ENCODE results near the gene GTPBP2. TPM values are rescaled to one million over a fixed set of nuclear protein-coding genes. Genes with fewer than 3 reads are reported as not detected.

Gene GTPBP2
- total RNA-seq, 3 donors from 2014 or later: 61.1 to 100 (median 82.1) TPM

DNA sequence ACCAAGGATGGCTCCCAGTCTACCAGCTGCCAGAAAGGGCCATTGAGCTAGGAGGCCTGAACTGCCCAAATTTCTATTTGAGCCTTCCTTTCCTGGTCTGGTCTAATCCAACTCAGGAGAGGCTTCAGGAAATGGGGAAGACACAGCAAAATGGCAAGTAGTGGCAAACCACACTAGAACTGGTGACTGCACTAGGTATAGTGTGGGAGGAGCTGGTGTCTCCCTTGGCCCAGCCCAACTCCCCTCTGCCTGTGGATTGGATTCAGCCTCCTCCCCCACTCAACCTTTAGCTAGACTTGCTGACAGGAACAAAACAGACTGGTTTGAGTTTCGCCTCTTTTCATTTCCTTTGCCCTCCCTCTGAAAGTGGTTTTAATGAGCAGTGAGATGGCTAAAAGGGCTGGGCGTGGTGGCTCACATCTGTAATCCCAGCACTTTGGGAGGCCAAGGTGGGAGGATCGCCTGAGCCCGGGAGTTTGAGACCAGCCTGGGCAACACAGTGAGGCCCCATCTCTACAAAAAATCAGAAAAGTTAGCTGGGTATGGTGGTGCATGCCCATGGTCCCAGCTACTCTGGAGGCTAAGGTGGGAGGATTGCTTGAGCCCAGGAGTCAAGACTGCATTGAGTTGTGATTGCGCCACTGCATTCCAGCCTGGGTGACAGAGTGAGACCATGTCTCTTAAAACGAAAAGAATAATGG, 41.0 kb upstream of the GTPBP2 start:
- TF ChIP-seq, protein P1, sequence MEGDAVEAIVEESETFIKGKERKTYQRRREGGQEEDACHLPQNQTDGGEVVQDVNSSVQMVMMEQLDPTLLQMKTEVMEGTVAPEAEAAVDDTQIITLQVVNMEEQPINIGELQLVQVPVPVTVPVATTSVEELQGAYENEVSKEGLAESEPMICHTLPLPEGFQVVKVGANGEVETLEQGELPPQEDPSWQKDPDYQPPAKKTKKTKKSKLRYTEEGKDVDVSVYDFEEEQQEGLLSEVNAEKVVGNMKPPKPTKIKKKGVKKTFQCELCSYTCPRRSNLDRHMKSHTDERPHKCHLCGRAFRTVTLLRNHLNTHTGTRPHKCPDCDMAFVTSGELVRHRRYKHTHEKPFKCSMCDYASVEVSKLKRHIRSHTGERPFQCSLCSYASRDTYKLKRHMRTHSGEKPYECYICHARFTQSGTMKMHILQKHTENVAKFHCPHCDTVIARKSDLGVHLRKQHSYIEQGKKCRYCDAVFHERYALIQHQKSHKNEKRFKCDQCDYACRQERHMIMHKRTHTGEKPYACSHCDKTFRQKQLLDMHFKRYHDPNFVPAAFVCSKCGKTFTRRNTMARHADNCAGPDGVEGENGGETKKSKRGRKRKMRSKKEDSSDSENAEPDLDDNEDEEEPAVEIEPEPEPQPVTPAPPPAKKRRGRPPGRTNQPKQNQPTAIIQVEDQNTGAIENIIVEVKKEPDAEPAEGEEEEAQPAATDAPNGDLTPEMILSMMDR (IDR thresholded peaks at IDR 0.05): no peak
- intact Hi-C loops (cut with DNase I, micrococcal nuclease): loop anchor here (5.0 to 10.0 kb wide), 4 partner anchors 85 to 407 kb away; no protein-coding TSS in a partner anchor
- Histone ChIP-seq H3K9me3 (no peaks in the 10 kb centered on the region), H3K4me1 (ENCODE audit: low read depth) (peaks cover 36% of the 10 kb centered on the region), H3K36me3 (ENCODE audit: low read depth) (no peaks in the 10 kb centered on the region), H3K4me3 (no peak overlapping the region)
- peak; percentile 14 for ATAC-seq
- peak in 1 of 3 donors; percentile 36 for DNase-seq

DNA sequence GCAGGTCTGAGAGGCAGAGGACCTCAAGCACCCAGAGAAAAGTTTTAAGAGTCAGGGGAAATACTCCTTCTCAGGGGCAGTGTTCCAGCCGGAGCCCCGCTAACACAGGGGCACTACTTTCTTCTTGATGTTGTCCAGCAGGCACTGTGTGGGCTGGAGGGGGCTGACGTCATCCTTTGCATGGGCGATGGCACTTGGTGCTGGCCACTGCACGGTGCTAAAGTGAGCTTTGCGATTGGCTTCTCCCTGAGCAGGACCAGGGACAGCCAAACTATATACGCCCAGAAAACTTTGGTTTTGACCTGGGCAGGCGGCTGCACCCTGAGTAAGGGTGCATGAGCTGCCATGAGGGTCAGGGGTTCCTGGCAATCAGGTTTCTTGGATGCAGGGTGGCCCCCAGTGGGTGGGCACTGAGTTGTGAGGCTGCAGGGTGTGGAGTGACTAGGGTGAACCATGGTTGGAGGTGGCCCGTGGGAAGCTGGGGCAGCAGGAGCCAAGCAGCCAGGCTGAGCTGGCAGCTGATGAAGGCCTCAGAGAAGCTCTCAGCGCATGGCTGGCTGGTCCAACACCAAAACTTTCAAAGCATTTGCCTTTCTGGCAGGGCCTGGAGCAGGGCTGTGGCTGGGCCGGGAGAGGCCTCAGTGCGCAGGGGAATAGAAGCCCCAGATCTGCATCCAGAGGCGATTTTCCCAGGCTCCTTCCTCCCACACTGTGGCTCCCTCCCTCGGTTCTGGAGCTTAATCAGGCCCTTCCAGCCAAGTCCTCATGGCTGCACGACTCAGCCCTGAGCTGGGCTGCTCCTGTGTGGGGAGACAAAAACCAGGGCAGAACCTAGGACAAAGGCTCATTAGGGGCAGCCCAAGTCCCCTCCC, 40.2 kb upstream of the GTPBP2 start:
- peaks cover 36% of the 10 kb centered on the region for H3K4me1 ChIP-seq (ENCODE audit: low read depth)
- no peak for ATAC-seq
- no peaks in the 10 kb centered on the region for H3K36me3 ChIP-seq (ENCODE audit: low read depth)
- intact Hi-C loops (cut with DNase I, micrococcal nuclease): loop anchor here in 1 of 2 donors (10.0 kb wide), 2 partner anchors 96 to 406 kb away; no protein-coding TSS in a partner anchor
- peak; percentile 24 to 65 (median 43) for DNase-seq
- TF ChIP-seq, protein P1 (IDR thresholded peaks at IDR 0.05): no peak
- H3K4me3 ChIP-seq: no peak overlapping the region
- H3K9me3 ChIP-seq: no peaks in the 10 kb centered on the region

DNA sequence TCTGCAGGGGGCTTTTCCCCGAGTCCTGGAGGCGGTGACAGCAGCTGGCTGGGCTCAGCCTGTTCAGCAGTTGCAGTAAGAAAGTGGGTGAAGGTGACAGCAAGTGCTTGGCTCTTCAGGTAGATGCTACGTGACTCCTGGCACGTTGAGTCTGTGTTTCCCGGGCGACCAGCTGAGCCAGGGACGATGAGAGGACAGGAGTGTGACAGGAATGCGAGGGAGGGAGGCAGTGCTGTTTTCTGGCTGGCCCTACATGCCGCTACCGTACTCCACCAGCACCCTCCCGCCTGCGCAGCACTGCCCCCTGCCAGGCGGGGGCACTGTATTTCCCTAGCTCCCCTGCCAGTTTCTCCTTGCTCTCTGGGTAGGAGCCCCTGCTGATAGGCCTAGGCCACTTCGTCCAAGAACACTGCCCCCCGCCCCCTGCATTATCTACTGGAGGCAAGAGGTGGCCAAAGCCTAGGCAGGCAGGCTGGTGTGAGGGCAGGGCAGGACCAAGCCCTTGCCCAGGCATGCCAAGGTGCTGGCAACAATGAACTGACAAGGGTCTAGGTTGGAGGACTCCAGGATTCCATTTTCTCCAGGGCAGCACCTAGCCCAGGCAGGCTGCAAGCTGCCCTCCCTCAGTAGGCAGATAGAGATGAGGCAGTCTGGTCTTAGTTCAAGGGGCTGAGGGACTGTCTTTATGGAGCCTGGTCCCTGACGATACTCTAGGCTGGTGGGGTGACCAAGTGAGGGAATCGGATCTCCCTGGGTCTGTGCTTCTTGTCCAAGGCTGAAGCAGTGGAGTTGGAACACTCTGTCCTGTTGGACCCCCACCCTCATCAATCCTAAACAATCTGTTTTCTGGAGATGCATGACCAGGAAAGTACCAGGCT, 39.3 kb upstream of the GTPBP2 start:
- H3K4me3 ChIP-seq: no peak overlapping the region
- peaks cover 34% of the 10 kb centered on the region for H3K4me1 ChIP-seq (ENCODE audit: low read depth)
- TF ChIP-seq, protein P1 (IDR thresholded peaks at IDR 0.05): peak; percentile 43
- ATAC-seq (peak; percentile 65), DNase-seq (peak; percentile 62 to 81 (median 69))
- no peaks in the 10 kb centered on the region for H3K9me3 ChIP-seq
- H3K36me3 ChIP-seq (ENCODE audit: low read depth): no peaks in the 10 kb centered on the region
- intact Hi-C loops (cut with DNase I, micrococcal nuclease): loop anchor here in 1 of 2 donors (10.0 kb wide), 2 partner anchors 96 to 406 kb away; no protein-coding TSS in a partner anchor

DNA sequence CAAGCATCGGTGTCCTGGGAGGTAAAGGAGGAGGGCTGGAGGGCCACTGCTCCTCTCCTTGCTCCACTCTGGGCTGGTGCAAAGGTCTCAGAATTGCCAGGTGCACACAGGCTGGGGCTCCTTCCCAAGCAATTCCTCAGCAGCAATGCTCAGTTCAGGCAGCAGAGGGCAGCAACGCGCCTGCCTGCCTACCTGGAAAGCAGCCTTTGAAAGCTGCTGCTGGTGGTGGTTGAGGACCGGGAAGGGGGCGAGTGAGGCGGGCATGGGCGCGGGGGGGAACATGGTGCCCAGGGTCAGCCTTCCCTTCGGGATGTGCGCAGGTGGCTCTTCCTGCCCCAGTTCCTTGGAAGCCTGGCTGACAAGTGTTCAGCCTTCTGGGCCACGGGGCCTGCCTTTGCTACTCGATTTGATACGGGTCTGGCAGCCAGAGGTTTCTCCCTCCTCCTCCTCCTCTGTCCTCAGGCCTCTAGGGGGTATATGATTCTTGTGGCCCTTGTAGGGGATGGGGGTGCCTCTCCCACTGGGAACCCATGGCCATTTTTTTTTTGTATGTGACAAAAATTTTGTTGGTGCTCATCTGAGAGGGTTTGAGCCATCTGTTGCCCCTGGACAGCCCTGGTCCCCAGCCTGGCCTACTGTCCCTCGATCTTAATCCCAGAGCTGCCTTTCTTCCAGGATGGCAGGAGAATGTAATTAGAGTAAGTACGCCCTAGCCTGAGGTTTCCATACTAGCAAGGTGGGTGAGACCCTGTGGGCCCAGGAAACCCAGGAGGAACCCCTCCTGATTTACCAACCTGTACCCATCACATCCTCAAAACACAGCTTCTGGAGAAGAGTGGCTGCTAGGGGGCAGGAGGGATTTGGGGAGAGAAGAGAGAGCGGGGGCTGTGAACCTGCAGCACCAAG, 38.4 kb upstream of the GTPBP2 start:
- no peaks in the 10 kb centered on the region for H3K36me3 ChIP-seq (ENCODE audit: low read depth)
- intact Hi-C loops (cut with DNase I, micrococcal nuclease): loop anchor here in 1 of 2 donors (10.0 kb wide), 2 partner anchors 97 to 407 kb away; no protein-coding TSS in a partner anchor

More for the DNA sequence above, 38.4 kb upstream of the GTPBP2 start:
- peaks cover 27% of the 10 kb centered on the region for H3K4me1 ChIP-seq (ENCODE audit: low read depth)
- H3K4me3 ChIP-seq: no peak overlapping the region
- DNase-seq (peak; percentile 88 to 98 (median 96)), ATAC-seq (peak; percentile 79)
- TF ChIP-seq, protein P1 (IDR thresholded peaks at IDR 0.05): peak; percentile 96
- H3K9me3 ChIP-seq: no peaks in the 10 kb centered on the region

Data from mucosa of descending colon (tissue), 3 donors.